ENCODE results near the gene ARNT2. TPM values are rescaled to one million over a fixed set of nuclear protein-coding genes. Genes with fewer than 3 reads are reported as not detected.
A peak's percentile ranks its signal among the peaks of the same experiment; 100 is the strongest.

ARNT2 gene
- total RNA-seq, 1 experiment from 2014 or later = 3.1 TPM

DNA sequence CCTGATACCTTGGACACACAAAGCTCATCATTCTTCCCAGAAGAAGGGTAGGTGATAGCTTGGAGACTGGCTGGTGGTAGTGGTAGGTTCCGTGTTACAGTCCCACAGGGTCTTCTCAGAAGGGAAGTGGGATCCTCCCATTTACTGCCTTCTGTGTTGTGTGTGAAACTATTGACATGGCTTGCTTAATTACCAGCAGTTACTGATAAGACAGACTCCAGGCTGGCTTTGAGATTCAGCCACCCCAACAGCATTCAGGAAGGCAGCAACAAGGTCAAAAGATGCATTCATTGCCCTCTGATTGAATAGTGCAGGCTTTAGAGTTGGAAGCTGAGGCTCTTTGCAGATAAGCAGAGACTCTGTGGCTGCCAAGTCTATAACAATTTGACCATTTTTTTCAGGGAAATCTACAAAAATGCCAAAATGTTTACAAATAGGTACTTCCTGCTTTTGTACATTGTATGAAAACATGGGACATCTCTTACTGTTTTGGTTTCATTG, 7.7 kb downstream of the ARNT2 start:
- no peak for DNase-seq (ENCODE audit: low read depth)

DNA sequence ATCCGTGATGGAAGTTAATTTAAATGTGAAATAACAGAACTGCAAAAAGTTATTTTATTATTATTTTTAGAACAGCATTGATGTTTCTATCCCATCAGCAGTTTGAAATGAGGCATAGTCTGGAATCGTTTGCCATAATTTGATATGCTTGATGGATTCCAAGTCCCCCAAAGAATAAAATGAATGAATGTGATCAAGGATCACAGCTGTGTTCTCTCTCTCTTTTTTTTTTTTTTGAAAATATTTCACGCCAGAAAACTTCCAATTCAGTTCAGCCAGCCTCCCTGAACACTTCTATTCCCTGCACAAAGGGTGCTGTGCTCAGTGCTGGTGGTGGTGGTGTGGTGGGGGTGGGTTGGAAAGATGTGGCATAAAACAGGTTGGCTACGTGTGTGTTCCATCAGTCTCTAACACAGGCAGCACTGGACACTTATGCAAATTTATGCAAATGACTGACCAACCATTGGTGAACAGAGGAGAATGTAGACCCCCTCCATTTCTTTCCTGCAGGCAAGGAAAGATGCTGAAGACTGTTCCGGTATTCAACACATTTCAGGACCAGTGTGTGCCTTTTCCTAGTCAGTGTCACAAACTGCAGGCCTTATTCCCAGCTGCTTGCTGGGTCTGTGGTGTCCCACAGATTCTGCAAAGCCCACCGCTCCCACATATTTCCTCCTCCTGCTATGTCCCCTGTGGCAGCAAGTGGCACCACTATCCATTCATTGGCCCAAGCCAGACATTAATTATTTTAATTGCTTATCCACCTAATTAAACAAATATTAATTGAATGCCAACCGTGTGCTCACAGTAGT, 10.6 kb downstream of the ARNT2 start:
- DNase-seq (ENCODE audit: low read depth) = no peak

DNA sequence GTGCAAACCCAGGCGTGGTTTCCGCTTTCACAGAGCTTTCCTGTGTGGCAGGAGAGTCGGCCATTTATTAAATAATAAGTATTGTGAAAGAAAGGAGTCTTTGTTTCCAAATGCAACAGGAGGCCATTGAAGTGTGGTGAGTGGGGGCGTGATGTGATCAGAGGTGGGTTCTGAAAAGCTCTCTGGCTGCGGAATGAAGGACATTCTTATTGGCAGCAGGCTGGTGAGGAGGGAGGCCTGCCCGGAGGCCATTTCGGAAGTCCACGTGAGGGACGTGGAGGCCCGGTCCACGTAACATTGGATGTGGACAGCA, 11.1 kb downstream of the ARNT2 start:
- no peak for DNase-seq (ENCODE audit: low read depth)

DNA sequence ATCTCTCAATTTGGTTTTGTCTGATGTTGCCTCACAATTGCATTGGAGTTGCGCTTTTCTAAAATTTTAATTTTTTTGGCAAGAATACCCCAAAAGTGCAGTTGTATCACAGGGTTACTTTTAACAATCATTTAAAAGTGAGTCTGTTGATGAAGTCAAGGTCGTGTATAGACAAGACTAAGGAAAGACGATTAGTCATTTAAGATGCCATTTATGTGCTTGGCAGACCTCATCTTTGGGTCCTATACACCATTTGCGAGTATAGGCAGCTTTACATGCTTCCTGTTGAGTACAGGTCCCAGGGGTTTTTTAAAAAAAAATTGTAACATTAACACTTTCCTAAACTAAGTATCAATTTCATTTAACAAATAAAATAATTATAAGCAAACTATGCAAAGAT, 12.5 kb downstream of the ARNT2 start:
- no peak for DNase-seq (ENCODE audit: low read depth)

DNA sequence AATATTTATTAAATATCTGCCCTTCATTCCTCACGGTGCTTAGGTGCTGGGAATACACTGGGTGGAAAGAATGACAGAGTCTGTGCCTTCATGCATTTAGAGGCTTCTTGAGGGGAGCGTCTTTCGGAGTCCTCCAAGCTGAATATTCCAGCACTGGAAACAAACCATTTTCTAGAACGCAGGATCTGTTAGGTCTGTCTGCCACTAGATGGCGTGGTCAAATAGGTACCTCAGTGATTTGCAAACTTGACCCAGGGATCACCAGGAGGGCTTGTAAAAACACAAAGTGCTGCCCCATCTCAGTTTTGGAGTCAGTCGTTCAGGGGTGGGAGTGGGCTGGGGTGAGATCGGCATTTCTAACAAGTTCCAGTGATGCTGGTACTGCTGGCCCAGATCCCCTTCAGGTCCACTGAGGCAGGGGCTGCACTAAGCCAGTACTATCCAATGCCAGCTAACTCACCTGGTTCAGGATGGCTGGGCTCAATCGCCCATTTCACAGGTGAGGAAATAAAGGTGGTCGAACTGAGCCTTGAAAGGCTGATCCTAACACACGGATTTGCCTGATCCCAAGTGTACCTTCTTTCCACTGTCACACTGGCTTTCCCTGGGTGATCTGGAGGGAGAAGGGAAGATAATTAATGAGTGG, 14.8 kb downstream of the ARNT2 start:
- DNase-seq (ENCODE audit: low read depth) = peak; percentile 65

DNA sequence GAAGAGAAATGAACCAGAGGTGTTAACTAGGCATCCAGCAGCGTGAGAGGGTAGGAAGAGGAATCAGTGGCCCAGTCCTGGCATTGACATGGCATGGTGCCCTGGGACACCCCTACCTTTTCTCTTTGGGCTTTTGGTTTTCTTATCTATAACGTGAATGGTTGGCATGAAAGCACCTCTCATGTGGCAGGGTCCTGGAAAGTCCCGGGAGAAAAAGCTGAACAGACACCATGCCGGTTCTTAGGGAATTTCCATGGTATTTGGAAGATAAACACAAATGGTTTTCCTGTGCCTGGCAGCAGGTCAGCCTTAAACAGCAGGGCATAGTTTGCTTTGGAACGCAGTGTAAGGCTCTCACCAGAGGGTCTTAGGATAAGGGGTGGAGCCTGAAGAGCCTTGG, 15.4 kb downstream of the ARNT2 start:
- DNase-seq (ENCODE audit: low read depth) = peak; percentile 54

DNA sequence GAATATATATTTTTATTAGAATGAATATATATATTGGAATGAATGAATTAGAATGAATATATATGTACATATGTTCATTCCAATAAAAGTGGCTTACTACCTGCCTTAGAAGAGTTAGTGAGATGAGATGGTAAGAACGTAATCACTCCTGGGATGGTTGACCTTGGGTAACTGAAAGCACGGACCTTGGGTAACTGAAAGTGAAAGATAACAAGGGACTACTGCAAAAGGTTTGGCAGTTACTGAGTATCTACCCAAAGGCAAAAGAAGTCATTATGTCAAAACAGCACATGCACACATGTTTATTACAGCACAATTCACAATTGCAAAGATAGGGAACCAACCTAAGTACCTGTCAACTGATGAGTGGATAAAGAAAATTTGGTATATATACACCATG, 16.5 kb downstream of the ARNT2 start:
- no peak for DNase-seq (ENCODE audit: low read depth)

DNA sequence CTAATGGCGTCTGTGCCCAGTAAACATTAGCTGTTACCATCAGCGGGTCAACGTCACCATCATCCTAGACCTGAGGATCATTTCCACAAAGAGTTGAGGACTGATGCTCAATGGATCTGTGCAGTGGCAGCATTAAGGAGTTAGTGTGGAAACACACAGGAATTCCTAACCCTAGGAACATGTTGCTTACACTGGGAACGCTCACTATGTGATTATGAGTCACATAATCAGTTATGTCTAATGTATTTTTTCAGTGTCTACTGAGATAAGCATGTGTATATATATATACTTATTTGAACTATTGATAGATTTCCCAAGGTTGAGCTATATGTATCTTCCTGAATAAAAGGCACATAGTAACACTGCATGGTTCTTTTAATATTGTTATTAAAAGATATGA, 19.0 kb downstream of the ARNT2 start:
- no peak for DNase-seq (ENCODE audit: low read depth)

DNA sequence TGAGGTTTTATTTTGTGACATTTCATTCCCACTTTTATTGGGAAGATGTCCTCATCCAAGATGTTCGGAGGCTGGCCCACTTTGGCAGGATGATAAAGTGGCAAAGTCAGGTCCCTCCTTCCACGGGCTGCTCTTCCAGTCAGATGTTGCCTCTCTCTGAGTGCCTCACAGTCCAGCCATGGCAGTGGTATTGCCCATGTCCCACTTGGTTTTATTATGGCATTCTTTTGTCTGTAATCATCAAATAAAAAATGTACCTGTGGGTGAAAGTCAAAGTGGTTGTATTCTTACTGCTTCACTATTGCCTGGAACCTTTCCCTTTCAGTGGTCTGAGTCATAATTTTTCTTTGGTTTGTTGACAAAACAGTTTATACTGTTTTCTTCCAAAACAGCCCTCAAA, 20.2 kb downstream of the ARNT2 start:
- DNase-seq (ENCODE audit: low read depth) = peak; percentile 86

DNA sequence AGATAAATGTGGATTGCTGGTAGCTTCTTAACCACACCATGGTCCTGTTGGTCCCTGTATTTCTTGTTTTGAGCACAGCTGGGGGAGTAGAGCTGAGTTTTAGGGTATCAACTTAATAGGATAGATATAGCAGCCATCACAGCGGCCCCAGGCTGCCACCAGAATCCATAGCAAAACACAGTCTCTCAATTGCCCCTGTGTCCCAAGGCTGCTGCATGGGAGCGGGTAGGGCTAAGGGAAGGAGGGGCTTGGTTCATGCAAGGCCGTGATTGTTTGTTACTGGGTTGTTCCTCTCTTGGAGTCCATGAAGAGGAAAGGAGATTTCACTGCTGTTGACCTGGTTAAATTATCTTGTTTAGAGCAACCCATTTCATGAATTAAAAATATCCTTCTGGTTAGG, 22.1 kb downstream of the ARNT2 start:
- DNase-seq (ENCODE audit: low read depth) = no peak

DNA sequence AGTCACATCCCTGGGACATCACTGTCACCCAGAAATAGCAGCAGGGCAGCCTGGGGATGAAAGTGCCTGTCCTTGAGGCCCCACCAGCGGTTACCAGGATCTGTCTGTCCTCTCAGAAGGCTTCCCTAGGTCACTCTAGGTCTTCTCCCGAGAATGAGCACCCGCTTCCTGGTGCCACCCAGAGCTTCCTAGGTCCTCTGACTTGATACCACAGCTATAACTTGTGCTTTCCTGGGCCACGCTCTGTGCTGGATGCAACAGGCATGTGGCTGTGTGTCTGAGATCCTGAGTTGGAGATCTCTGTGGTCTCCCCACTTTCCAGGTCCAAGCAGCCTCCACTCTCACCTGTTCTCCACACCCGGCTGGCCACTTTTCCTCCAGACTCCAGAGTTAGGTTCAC, 25.8 kb downstream of the ARNT2 start:
- DNase-seq (ENCODE audit: low read depth) = no peak

DNA sequence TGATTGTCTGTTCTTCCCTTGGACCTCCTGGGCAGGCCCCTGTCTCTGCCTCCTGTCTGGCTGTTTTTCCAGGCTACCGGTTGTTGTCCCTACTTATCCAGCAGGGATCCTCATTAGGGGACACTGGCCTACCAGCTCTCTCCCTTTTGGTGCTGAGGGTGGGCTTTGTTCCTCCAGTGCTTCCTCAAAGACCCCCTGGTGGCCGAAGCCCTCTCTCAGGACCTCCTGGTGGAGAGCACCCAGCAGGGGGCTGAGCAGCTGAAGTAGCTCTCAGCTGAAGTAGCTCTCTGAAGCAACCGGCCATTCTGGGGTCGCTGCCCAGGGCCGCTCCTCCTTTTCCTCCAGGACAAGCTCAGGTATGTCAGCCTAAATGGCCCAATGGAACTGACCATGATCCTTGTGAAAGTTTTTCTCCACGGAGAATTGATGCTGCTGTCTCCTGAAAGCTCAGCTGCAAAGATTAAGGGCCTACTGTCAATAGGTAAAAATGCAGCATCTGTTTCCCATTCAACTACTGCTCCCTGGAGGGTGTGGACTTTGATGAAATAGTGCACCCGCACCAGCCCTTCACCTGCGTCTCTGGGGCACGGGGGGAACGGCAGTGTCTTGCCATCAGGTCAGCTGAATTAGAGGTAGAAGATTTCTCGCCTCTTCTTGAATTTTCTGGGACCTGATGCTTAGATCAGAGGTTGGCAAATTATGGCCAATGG, 27.6 kb downstream of the ARNT2 start:
- no peak for DNase-seq (ENCODE audit: low read depth)

DNA sequence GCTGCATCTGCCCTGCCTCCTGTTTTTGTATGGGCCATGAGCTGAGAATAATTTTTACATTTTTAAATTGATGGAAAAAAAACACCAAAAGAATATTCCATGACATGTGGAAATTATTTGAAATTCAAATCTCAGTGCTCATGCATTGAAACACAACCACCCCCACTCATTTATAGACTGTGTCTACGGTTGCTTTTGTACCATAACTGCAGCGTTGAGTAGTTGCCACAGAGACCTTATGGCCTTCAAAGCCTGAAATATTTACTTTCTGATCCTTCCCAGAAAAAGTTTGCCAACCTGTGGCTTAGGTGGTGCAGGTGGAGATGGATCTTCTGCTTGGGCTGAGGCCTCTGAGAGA, 28.1 kb downstream of the ARNT2 start:
- no peak for DNase-seq (ENCODE audit: low read depth)

DNA sequence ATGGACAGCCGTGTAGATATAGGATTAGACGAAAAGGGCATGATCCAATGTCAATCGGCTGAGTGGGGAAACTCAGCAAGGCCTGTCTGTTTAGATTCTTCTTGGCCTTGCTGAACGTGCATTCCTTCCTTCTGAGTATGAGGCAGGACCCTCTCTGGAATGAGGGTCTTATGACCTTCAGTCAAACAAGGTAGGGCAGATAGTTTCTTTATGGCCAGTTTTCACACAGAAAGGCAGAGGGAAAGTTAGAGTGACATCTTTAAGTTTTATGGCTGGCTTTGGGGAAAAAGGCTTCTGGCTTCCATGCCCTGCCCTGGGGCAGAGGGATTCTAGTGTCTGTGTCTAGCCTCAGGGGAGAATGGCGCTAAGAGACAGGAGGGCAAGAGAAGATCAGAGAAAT, 29.7 kb downstream of the ARNT2 start:
- no peak for DNase-seq (ENCODE audit: low read depth)

DNA sequence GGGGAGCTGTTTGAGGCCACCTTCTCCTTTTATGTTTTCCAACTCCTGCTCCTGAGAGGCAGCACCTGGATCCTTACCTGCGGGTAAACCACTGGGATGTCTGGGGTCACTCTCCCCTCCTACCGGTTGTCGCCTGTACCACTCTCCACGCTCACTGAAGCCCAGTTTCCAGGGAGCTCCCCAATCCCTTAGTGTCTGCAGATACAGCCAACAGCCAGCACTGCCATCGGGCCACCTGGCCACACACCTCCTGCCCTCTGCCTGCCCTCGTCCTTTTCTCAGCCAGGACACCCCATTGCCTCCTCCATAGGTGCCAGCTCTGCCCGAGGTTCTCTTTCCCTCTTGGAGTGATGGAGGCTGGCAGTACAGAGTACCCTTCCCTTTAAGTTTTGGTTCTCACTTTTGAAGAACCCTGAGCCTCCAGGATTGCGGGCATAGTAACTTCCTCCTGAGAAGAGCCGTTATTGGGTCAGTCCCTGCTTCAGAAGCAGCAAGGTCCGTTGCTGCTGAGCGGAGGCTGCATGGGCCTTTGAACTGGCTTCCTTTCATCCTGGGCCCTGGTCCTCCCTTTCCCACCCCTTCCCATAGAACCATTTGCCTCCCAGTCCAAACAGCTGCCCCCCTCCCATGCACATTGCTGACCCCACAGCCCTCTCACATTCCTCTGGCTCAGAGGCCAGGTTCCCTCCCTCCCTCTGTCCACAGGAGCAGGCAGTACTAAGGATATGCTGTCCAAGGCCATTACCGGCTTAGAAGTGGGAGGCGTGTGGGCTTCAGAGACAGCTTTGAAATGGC, 30.9 kb downstream of the ARNT2 start:
- DNase-seq (ENCODE audit: low read depth) = no peak

DNA sequence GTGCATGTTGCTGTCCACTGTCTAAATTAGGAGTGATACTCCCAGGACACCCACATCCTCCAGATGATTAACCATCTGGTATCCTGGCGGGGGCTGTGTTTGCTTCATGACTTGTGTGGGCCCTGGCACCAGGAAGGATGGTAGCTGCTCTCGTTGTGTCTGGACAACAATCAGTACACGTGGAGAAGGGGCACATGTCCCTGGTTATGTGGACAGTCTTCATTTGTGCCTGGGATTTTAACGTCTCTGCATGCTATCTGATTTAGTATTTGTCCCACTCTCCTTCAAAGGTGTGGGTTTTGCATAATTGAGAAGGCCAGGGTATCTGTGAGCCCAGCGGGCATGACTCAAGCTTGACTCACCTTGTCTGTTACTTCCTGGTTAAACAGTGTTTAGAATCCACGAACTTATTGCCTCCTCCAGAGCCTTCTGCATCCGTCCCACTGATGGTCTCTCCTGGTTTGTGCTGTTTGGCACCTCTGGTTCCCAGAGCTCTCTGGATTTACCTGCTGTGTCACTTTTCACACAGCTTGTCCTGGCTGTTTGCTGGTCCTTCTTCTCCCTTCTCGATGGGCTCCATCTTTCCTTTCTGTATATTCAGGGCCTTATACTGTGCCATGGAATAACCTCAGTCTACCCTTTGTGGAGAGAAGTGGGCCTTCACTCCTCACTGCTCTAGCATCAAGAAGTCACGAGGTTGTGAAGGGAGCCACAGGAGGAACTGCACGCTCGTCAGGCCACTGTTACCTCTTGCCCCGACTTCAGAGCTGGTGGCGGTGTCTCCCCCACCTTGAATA, 32.5 kb downstream of the ARNT2 start:
- DNase-seq (ENCODE audit: low read depth) = peak; percentile 85

DNA sequence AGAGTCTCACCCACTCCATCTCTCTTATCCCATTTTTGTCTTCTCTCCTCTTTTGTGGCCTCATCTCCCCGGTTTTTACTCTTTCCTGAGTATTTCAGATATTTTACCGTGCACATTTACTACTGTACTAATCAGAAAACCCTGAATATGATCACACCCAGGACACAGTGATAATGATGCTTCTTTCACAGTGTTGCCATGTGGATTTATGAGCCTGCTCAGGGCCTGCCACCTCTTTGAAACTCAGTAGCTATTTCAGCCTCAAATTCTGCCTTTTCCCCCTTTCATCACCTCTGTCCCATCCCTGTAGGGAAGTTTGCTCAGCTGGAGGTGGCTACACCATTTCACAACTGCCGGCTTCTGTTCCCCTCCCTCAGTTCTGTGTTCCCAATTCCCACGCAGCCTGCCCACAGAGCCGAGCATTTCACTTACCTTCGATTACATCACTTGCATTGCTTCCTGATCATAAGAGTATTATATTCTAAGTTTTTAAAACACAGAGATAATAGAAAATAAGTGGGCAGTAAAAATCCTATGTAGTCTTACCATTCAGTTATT, 33.2 kb downstream of the ARNT2 start:
- no peak for DNase-seq (ENCODE audit: low read depth)

DNA sequence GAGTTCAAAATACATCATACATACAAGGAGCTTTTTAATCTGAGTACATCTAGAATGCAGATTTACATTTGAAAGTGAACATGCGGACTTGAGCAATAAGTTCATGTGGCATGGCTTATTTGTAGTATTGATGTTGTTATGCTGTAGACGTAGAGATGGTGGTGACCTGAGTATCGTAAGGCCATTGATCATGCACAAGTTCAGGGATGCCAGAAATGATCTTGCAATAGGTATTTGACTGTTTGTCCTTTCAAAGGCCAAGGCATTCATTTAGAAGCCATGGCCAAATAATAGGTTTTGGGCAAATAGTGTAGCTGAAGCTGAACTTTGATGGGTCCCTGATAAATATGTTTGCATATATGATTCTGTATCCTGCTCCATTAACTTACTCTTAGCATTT, 35.0 kb downstream of the ARNT2 start:
- no peak for DNase-seq (ENCODE audit: low read depth)

DNA sequence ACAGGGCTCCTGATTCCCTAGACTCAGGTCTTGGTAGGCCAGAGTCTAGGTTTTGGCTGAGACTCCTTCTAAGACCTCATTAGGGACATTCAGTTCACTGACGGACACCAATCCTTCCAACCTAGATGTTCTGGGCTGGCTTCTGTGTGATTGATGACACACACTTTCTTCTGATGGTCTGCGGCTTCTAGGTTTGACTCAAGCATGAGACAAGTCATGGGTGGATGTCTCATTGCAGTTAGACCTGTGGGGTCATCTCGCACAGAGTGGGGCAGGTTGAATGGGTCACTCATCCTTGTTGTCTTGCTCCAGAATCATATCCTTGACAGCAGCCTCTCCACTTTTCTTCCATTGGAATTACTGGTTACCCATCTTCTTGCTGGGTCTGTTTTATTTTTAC, 35.8 kb downstream of the ARNT2 start:
- no peak for DNase-seq (ENCODE audit: low read depth)

DNA sequence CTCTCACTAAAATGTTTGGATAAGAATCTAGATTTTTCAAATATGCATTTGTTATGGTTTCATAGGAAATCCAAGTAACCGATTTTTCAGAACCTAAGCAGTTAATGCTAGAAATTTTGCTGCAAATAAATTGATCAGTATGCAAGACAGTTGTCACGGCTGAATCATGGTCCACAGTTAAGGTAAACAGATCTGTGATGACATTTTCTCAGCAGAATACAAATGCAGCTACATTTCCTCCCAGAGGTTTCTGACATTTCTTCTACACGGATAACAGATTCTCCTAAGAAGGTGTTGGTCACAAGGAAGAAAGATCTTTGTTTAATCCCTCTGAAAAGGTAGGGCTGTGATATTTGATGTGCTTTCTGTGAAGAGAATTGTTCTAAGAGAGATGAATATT, 36.9 kb downstream of the ARNT2 start:
- DNase-seq (ENCODE audit: low read depth) = no peak

DNA sequence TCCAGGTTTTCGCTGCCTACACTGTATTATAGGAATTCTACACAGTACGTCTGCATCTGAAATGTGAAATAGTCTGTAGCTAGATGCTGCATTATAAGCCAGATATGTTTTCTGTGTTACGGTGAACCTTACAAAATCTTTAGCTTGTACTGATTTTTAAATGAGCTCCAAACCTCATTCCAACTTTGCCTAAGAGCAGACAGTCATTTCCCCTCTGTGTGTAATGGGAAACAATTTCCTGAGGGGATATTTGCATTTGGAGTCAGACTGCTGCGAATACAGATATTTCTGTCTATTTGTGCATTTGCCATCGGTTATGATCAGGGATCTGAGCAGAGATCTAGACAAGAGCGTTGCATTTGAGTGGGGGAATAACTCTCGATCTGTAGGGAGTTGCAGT, 37.5 kb downstream of the ARNT2 start:
- DNase-seq (ENCODE audit: low read depth) = no peak
